HG03039 (cell line): ENCODE data around the gene MS4A6A.
"Not testable (repeated sequence)": the region's sequence is repeated elsewhere in the genome, so short reads cannot be mapped to it uniquely, and the experiment has no call there.

ENCODE experiments used
- ATAC-seq: cut with Tn5 transposase; IDR thresholded peaks from one replicate; pipeline ENCODE4 v1.9.1; 2021; ENCODE audit warnings: mild to moderate bottlenecking, moderate library complexity; ENCODE audit not compliant: unreplicated experiment

The MS4A6A gene

GRCh38 chr11:60130496-60130895, 52.4 kb downstream of the MS4A6A start:
- ATAC-seq: no peak

GRCh38 chr11:60129853-60130252, 53.0 kb downstream of the MS4A6A start:
- no peak for ATAC-seq

GRCh38 chr11:60128866-60129265, 54.0 kb downstream of the MS4A6A start:
- ATAC-seq: not testable (repeated sequence)

- no peak for ATAC-seq
Measured at GRCh38 chr11:60128376-60128775, 54.5 kb downstream of the MS4A6A start.

GRCh38 chr11:60127311-60127811, 55.5 kb downstream of the MS4A6A start:
- no peak for ATAC-seq

- ATAC-seq: no peak
Measured at GRCh38 chr11:60125956-60126585, 56.8 kb downstream of the MS4A6A start.

- no peak for ATAC-seq
Measured at GRCh38 chr11:60124802-60125432, 58.0 kb downstream of the MS4A6A start.
